COLO829 (cell line): ENCODE results near the gene CA11.
"Not testable (repeated sequence)": the region's sequence is repeated elsewhere in the genome, so short reads cannot be mapped to it uniquely, and the experiment has no call there.

Experiments used
- DNase-seq: peaks from one replicate; pipeline ENCODE4 v3.0.0; 2012; ENCODE audit warnings: low spot score

The CA11 gene

DNA sequence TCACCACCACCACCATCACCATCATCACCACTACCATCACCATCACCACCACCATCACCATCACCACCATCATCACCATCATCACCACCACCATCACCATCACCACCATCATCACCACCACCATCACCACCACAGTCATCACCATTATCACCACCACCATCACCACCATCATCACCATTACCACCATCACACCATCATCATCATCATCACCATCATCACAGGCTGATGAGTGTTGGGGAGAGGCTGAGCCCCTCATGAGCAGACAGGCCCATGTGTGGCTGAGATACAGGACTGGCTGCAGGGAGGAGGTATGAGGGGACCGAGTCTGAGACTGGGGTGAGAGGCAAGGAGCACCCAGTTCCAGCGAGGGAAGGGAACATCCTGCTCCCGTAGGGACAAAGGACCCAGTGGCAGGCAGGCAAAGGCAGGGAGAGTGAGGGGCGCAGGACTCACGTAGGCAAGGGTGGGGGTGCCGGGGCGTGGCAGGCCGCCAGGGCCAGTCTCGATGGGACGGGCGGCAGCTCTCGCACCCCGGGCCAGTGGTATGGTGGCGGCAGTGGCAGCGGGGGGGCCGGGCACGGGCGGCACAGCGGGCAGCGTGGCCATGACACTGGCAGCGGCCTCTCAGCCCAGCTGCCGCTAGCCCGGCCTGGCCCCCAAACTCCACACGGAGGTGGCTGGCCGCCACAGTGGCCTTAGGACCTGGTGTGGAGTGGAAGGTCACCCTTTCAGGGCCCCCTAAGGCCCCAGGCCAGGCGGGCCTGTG is 24.1 kb upstream of the CA11 start:
- no peak for DNase-seq

DNA sequence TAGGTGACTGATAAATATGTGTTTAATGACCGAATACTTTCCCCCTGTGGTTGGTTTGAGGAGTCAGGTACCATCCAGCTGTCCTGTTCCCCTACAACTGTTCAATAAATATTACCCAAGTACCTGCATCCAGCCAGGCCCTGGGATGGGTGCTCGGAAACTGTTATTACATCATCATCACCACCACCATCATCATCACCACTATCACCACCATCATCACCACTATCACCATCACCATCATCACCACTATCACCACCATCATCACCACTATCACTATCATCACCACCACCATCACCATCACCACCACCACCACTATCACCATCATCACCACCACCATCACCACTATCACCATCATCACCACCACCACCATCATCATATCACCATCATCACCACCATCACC is 22.8 kb upstream of the CA11 start:
- no peak for DNase-seq

DNA sequence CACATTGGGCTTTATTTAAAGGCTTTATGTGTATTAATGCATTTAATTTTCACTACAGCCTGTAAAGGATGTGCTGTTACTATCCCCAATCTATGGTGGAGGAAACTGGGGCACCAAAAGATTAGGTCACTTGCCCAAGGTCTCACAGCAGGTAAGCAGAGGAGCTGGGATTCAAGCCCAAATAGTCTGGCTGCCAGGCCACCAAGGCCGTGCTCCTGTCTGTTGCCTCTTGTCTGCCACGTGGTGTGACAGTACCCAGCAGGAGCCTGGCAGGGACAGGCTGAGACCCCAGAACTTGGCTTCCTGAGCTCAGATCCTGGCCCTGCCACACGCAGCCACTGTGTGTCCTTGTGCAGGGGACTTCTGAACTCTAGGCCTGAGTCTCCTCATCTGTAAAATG is 22.3 kb upstream of the CA11 start:
- no peak for DNase-seq

DNA sequence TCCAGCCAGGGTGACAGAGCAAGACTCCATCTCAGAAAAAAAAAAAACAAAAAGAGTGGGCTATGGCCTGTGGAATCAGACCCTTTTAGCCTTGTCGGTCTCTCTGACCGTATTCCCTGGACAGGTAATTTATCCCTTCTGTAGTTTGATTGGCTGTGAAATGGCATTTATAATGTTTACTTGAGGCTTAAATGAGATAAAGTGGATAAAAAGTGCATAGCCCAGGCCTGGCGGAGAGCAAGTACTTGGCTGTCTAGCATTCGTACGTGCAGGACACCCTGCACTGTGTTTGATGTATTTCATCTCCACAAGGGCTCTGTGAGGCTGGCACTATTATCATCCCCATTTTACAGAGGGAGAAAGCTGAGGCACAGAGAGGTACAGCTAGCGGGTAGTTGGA is 19.8 kb upstream of the CA11 start:
- no peak for DNase-seq

DNA sequence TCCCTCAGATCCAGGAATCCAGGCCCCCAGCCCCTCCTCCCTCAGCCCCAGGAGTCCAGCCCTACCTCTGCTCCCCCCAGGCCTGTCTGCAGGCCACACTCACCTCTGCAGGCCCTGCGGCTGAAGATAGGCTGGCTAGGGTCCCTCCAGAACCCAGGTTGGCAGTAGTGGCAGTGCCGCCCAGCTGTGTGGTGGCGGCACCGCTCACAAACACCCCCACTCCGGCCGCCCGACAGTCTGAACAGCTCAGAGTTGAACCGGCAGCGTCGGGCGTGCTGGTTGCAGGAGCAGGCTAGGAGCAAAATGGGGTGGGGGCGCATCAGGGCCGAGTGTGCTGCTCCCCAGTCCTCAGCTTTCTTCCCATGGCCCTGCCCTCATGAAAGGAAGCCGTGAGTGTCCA is 18.5 kb upstream of the CA11 start:
- no peak for DNase-seq

DNA sequence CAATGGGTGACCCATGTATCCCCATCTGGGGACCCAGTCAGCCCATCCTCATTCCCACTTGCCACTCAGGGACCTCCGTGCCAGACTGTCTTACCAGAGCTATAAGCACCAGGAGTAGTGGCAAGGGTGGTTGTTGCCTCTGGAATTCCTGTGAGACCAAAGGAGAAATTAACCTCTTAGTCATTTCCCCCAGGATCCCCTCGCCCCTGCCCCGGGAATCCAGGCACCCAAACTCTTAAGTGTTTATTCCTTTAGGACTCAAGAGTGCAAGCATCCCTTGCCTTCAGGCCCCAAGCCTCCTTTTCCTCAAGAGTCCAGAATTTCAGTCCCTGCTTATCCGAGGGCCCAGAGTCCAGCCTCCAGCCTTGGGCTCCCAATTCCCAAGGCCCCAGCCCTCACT is 17.7 kb upstream of the CA11 start:
- DNase-seq, result no peak

DNA sequence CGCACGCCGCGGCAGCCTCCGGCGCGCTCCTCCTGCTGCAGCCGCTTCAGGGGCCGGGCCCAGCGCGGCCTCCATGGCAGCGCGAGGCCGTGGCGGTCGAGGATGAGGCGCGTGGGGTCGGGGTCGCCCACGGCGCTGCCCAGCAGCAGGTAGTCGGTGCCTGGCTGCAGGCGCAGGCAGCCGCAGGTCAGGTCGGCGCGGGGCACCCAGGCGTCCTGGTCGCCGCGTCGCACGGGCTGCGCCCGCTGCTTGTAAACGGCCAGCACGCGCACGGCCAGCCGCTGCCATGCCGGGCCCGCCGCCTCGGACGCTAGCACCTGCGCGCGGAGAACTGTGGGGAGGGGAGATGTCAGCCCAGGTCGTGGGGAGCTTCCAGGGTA is 15.7 kb upstream of the CA11 start:
- DNase-seq, result no peak

DNA sequence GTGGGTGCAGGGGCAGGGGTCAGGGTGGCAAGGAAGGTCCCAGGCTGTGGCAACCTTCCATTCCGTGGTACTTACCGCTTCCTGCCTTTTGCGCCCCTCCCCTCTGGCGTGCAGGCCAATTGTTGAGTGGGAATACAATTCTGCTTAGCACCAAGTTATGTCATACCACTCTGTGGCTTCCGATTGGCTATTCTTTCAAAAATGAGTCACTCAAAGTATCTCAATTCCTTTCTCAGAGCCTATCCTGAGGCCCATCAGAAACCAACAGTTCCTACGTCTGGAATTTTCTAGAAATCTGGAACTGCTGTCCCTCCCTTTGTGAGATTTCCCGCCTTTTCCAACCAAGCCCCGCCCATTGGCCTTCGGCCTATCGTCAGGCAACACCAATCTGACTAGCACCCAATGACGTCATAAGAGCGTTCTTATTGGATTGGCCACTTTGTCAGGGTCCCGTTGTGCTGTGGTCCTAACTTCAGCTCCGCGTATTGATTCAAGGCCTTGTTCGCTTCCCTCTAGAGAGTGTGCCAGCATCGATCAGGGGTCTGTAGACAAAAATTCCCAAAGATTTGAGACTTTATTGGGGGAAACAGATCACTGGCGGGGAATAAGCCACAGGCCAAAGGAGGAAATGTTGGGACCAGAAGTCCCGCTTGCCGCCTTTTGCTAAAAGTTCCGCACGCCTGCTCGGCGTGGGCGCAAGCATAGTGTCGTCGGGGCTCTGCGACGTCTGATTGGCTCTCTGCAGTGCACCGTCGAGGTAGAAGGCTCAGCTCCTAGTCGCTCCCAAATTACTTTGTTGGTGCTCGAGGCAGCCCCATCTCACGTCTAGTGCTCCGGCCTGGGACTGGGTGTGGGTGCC is 15.1 kb upstream of the CA11 start:
- peak; percentile 98 for DNase-seq

DNA sequence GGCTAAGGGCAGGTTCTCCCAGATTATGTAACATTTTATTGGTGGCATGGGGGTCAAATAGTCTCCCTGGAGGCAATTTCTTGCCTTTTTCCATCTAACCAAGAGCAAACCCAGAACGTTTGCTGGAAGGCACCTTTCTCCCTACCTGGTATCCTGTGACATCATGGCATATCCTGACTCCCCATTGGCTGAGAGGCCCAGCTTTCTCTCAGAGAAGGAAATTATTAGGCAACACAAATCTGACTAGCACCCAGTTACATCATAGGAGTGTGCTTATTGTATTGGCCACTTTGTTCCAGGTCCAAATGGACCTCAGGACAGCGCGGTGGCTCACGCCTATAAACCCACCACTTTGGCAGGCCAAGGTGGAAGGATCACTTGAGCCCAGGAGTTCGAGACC is 13.8 kb upstream of the CA11 start:
- DNase-seq, result no peak

DNA sequence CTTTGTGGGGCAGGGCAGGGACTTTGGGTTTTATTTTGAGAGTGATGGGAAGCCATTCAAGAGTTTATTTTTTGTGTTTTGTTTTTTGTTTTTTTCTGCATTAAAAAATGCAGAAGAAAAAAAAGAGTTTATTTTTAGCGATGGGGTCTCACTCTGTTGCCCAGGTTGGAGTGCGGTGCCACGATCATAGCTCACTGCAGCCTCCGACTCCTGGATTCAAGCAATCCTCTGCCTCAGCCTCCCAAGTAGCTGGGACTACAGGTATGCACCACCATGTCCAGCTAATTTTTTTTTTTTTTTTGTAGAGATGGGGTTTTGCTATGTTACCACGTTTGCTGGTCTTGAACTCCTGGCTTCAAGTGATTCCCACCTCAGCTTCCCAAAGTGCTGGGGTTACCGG is 12.5 kb upstream of the CA11 start:
- DNase-seq, result no peak

DNA sequence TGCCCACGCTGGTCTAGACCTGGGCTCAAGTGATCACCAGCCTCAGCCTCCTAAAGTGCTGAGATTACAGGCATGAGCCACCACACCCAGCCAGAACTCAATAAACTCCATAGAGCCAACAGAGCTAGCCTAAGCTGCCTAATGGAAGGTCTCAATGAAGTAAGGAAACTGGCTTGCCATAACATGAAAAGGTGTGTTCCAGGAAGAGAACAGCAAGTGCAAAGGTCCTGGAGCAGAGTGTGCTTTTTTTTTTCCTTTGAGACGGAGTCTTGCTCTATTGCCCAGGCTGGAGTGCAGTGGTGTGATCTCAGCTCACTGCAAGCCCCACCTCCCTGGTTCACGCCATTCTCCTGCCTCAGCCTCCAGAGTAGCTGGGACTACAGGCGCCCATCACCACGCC is 11.8 kb upstream of the CA11 start:
- DNase-seq, result not testable (repeated sequence)

DNA sequence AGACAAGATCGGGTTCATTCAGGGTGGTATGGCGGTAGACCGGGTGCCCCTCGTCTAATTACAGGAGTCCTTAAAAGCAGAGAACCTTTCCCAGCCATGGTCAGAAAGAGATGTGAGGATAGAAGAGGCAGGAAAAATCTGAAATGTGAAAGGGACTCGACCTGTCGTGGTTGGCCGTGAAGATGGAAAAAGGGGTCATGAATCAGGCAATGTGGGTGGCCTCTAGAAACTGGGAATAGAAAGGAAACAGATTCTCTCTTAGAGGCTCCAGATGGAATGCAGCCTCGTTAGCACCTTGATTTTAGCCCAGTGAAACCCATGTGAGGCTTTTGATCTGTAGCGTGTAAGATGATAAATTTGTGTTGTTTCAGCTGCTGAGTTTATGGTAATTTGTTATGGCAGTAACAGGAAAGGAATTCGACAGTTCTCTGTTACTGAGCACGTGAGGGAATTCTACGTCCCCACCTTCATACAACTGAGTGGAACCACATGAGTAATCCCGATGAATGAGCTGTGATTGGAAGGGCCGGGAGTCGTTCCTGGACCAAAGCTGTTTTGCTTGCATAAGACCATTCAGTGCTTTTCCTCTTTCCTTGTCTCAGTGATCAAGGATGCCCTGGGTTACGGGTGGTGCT is 11.0 kb upstream of the CA11 start:
- no peak for DNase-seq

DNA sequence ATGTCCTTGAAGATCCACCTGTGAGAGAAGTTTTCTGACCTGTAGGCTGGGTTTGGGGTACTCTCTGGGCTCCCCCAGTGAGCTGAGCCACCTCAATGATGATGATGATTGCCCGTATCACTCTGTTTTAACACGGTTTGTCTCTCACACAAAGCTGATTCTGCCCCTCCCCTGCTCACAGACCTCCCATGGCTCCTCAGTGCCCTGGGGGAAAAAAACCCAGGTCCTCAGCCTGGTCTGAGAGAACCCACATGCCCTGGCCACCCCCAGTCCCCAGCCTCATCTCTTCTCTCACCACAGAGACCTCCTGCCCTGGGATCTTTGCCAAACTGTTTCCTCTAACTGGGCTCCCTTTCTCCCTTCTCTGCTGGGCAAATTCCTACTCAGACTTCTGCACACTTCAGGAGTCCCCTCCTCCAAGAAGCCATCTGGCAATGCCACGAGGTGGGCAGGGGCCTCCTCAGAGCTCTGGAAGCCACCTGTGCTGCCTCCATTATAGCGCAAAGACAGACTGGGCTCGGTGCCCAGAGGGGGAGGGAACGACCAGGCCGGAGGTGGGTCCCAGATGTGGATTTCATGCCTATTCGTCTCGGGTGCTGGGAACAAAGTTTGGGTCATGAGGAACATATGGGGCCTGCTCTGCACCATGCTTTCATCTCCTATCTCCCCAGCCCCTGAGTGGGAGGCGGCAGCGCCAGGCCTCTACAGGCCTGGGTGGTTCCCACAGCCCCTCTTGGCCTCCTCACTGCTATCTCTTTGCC is 8.5 kb upstream of the CA11 start:
- no peak for DNase-seq

DNA sequence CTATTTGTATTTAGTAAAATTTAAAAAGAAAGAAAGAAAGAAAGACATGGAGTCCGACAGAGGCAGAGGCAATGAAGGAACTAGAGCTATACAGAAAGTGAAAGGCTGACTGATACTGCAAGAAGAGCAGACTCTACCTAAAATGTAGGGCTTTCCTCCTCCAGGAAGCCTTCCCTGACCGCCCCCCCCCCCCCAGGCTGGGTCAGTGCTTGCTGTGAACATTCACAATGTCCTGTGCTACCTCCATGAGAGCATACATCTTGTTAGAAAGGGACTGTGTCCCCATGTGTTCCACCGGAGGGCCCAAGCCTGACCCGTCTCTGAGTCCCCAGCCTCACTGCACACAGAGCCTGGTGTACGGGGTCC is 5.7 kb upstream of the CA11 start:
- no peak for DNase-seq

DNA sequence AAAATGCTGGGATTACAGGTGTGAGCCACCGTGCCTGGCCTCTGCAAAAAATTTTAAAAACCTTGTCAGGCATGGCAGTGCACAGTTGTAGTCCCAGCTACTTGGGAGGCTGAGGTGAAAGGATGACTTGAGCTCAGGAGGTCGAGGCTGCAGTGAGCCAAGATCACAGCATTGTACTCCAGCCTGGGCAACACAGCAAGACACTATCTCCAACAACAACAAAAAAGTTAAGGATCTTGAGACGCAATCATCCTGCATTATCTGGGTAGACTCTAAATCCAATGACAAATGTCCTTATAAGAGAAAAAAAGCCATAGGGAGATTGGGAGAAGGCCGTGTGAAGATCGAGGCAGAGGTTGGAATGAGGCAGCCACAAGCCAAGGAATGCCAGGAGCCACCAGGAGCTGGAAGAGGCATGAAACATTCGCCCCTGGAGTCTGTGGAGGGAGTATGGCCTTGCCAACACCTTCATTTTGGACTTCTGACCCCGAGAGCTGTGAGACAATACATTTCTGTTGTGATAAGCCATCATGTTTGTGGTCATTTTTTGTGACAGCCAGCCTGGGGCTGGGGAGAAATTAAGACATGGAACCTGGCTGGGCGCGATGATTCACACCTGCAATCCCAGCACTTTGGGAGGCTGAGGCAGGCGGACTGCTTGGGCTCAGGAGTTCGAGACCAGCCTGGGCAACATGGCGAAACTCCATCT is 5.1 kb upstream of the CA11 start:
- no peak for DNase-seq

DNA sequence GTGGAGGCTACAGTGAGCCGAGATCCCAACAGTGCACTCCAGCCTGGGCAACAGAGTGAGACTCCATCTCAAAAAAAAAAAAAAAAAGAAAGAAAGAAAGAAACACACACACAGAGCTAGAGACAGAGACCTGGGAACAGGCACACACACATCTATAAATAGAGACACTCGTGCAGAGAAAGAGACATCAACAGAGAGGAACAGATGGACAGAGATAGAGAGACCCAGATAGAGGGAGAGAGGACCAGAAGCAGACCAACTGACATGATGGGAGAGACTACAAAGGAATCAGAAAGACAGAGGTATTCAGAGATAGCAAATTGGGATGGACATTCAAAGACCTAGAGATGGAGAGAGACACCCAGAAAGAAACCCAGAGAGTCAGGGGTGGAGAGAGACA is 2.1 kb upstream of the CA11 start:
- no peak for DNase-seq

DNA sequence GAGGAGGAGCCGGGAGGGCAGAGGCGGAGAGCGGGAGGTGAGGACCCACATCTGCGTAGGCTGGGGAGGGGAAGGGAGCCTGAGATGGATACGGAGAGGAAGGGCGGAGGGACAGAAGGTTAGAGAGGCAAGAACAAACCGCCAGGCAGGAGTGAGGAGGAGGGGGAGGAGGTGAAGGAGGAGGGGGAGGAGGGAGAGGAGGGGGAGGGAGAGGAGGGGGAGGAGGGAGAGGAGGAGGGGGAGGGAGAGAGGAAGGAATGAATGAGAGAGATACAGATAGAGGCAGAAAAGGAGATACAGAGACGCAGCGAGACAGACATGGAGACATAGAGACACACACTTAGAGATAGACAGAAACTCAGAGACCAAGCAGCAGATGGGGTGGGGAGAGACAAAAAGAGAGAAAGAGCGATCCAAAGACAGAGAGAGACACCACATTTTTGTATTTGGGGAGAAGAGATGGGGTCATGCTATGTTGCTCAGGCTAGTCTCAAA is 782 bp upstream of the CA11 start:
- DNase-seq, result no peak

DNA sequence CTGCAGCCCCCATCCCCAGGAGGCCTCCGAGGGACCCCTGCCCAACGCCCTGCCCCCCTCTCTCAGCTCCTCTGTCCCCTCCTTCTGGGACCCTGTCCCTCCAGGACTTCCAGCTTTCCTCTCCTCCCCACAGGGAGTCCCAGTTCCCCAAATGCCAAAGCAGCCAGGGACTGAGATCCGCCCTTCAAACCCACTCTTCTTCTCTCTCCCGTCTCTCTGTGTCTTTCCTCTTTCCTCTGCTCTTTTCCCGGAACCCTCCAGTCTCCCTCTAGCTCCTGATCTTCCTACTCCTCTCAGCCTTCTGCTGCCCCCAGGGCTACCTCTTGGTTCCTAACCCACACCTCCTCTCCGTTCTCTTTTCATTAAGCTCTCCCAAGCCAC is 377 bp downstream of the CA11 start:
- no peak for DNase-seq

DNA sequence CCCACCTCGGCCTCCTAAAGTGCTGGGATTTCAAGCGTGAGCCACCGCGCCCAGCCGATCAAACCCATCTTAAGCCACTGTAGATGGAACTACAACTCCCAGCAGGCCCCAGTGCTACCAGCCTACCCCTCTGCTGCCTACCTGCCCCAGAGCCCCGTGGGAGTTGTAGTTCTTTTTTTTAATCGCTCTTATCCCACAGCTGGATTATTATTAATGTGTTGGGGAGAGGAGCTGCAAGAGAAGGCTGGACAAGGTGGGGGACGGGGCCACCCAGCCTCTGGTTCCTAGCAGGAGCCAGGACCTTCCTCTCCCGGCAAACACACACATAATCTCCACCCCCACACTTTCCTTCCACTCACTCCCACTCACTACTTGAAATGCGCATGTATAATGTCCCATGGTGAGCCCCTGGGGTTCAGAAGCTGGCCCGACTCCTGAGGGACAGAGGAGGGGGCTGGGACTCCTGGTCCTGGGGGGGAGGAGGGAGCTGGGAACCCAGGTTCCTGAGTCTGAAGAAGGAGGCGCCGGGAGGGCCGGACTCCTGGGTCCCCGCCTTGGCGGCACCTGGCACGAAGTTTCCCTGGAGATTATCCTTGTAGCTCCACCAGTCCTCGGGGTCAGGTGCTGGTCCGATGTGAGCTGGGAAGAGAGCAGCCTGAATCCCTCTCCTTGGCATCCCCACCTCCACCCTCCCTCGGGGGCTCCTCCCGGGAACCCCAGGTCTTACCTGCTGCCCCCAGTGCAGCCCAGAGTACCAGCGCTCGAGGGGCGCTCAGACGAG is 958 bp downstream of the CA11 start:
- peak; percentile 77 for DNase-seq

DNA sequence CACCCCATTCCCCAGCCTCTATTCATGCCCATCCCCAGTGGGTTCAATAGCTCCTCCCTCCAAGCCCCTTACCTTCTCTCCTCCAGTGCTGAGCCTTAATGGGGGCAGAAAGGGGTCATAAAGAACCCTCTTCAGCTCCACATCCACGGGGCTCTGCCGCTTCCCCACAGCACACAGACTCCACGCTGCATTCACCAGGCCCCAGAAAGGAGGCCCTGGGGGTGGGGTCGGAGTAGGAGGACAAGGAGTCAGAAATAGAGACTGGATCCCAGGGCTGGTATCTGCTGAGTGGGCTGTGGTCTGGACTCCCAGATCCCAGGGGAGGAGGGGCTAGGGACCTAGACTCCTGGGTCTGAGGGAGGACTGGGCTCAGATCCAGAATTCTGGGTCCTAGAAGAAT is 1.6 kb downstream of the CA11 start:
- no peak for DNase-seq

DNA sequence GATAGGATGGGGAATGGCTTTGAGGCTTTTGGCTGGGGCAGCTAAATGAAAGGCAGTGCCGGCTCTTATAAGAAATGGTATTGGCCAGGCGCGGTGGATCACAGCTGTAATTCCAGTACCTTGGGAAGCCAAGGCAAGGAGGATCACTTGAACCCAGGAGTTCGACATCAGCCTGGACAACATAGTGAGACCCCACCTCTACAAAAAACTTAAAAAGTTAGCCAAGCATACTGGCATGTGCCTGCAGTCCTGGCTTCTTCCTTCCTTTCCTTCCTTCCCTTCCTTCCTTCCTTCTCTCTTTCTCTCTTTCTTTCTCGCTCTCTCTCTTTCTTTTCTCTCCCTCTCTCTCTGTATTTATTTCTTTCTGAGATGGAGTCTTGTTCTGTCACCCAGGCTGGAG is 3.1 kb downstream of the CA11 start:
- no peak for DNase-seq
